Fibroblast of lung (primary cell): ENCODE data around the gene BZW1. TPM values are rescaled to one million over a fixed set of nuclear protein-coding genes. Genes with fewer than 3 reads are reported as not detected.
A peak's percentile ranks its signal among the peaks of the same experiment; 100 is the strongest.

Experiments used
- DNase-seq, 2 donors: peaks; one replicate each; pipeline versions ENCODE4 v3.0.0 to v3.0.0-alpha.2; 2010; ENCODE audit warnings: low read depth in 2 of 2
- H2AFZ ChIP-seq: 2 replicates; pipeline ENCODE4 v1.5.1; 2012; ENCODE audit warnings: low read length, control low read depth, inconsistent platforms
- H3K27ac ChIP-seq: 2 replicates; pipeline ENCODE4 v1.5.1; 2011; ENCODE audit warnings: low read length, control low read depth; ENCODE audit not compliant: insufficient read depth
- H3K27me3 ChIP-seq: 2 replicates; pipeline ENCODE4 v1.5.1; 2011; ENCODE audit warnings: mild to moderate bottlenecking, low read length; ENCODE audit not compliant: control insufficient read depth, insufficient read depth
- H3K36me3 ChIP-seq: 2 replicates; pipeline ENCODE4 v1.5.1; 2011; ENCODE audit warnings: low read length; ENCODE audit not compliant: control insufficient read depth, insufficient read depth
- H3K4me1 ChIP-seq: 2 replicates; pipeline ENCODE4 v1.5.1; 2011; ENCODE audit warnings: low read length; ENCODE audit not compliant: control insufficient read depth, insufficient read depth; ENCODE audit errors: extremely low read depth
- H3K4me2 ChIP-seq: 2 replicates; pipeline ENCODE4 v1.5.1; 2011; ENCODE audit warnings: low read length, control low read depth; ENCODE audit not compliant: insufficient read depth; ENCODE audit errors: extremely low read depth
- H3K4me3 ChIP-seq, 4 experiments: fragments of 200-600 bp in 1 of 4; sonication (generic) in 1 of 4; replicated peaks in 1 of 4; 2 replicates each; pipeline ENCODE4 v1.5.1; 2011 to 2016; ENCODE audit warnings: low read length in 4 of 4, low read depth in 3 of 4, mild to moderate bottlenecking in 3 of 4, control low read depth in 2 of 4, inconsistent platforms in 1 of 4, mixed read lengths in 1 of 4; ENCODE audit not compliant: insufficient read depth in 1 of 4; ENCODE audit errors: control extremely low read depth in 1 of 4
- H3K79me2 ChIP-seq: 2 replicates; pipeline ENCODE4 v1.5.1; 2012; ENCODE audit warnings: mild to moderate bottlenecking, low read length, inconsistent platforms; ENCODE audit not compliant: control insufficient read depth, insufficient read depth
- H3K9ac ChIP-seq: 2 replicates; pipeline ENCODE4 v1.5.1; 2011; ENCODE audit warnings: mild to moderate bottlenecking, low read length, control low read depth; ENCODE audit not compliant: insufficient read depth
- H3K9me3 ChIP-seq: 2 replicates; pipeline ENCODE4 v1.5.1; 2012; ENCODE audit warnings: low read depth, low read length; ENCODE audit not compliant: control insufficient read depth, insufficient read depth
- H4K20me1 ChIP-seq: 2 replicates; pipeline ENCODE4 v1.5.1; 2011; ENCODE audit warnings: low read length; ENCODE audit not compliant: control insufficient read depth, insufficient read depth; ENCODE audit errors: extremely low read depth
- EZH2 ChIP-seq: IDR thresholded peaks from 2 replicates; pipeline ENCODE4 v1.5.1; 2012; ENCODE audit warnings: low read length, control low read depth, mild to moderate bottlenecking; ENCODE audit errors: missing control alignments
- polyA plus RNA-seq, 2 donors: library from polyadenylated mRNA; depleted of rRNA in 1 of 2; stranded (reverse) in 1 of 2; unstranded in 1 of 2; fragments of >200 nt; gene quantifications; 2 replicates each; pipeline ENCODE4 v1.2.1, GENCODE V29; 2011 to 2012; ENCODE audit warnings: missing spikeins in 1 of 2
- total RNA-seq: library from RNA; depleted of rRNA; stranded (reverse); fragments of >200 nt; gene quantifications from 2 replicates; pipeline ENCODE4 v1.2.1, GENCODE V29; 2014
- TF ChIP-seq, protein P1 (sequence below), 2 donors: IDR thresholded peaks in 1 of 2; conservative IDR thresholded peaks in 1 of 2; 1 replicate in 1 of 2; 2 replicates in 1 of 2; pipeline ENCODE4 v1.5.1; 2011 to 2012; ENCODE audit warnings: low read length in 2 of 2, control low read depth in 1 of 2, inconsistent platforms in 1 of 2, low read depth in 1 of 2, mild to moderate bottlenecking in 1 of 2

Gene BZW1
- total and polyA plus RNA-seq, 2 donors (not counting 1 experiment from before 2014, with no cell fraction given), result 325 to 425 TPM

DNA sequence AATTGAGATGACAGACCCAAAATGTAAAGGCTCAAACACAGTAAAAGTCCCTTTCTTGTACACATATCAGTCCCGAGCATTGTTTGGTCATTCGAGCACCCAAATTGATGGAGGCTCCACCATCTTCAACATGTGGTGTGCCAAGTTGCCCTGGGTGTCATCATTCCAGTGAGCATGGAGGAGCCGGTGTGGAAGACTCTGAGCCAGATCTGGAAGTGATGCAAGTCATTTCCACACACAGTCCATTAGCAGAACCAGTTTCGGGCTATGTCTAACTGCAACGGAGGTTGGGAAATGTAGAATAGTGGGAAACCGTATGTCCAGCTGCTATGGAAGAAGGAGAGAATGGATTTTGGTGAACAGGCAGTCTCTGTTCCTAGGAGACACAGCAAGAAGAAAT, 40.9 kb upstream of the BZW1 start:
- Histone ChIP-seq H3K27ac (no peak overlapping the region), H3K4me2 (no peak overlapping the region), H3K4me1 (peaks cover 3% of the 10 kb centered on the region), H3K36me3 (no peaks in the 10 kb centered on the region), H3K9ac (no peak overlapping the region), H3K9me3 (no peaks in the 10 kb centered on the region), H2AFZ (no peak overlapping the region), H3K27me3 (no peaks in the 10 kb centered on the region), H4K20me1 (no peaks in the 10 kb centered on the region), H3K4me3 (no peak overlapping the region), H3K79me2 (no peaks in the 10 kb centered on the region)
- peak in 1 of 2 donors; percentile 44 for DNase-seq
- TF ChIP-seq, protein P1, sequence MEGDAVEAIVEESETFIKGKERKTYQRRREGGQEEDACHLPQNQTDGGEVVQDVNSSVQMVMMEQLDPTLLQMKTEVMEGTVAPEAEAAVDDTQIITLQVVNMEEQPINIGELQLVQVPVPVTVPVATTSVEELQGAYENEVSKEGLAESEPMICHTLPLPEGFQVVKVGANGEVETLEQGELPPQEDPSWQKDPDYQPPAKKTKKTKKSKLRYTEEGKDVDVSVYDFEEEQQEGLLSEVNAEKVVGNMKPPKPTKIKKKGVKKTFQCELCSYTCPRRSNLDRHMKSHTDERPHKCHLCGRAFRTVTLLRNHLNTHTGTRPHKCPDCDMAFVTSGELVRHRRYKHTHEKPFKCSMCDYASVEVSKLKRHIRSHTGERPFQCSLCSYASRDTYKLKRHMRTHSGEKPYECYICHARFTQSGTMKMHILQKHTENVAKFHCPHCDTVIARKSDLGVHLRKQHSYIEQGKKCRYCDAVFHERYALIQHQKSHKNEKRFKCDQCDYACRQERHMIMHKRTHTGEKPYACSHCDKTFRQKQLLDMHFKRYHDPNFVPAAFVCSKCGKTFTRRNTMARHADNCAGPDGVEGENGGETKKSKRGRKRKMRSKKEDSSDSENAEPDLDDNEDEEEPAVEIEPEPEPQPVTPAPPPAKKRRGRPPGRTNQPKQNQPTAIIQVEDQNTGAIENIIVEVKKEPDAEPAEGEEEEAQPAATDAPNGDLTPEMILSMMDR (conservative IDR thresholded peaks at IDR 0.05 in 1 of 2, IDR thresholded peaks at IDR 0.05 in 1 of 2; ENCODE audit: low read depth in 1 of 2, low read length in 2 of 2), result no peak
- TF ChIP-seq EZH2, result no peak

DNA sequence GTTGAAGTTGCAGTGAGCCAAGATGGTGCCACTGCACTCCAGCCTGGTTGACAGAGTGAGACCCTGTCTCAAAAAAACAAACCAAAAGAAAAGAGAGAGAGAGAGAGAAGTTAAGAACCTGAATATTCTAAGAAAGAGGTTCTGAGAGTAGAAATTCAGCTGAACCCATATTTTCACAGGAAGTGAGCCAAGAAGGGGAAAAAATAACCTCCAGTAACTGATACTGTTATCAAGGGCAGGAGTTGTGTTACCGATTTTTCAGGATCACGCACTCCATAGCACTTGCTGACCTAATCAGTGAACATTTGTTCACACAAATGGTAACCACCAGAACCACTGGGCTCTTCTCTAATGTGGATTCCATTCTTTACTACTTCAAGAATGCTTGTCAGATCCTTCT, 39.1 kb upstream of the BZW1 start:
- Histone ChIP-seq H3K36me3 (no peaks in the 10 kb centered on the region), H3K4me3 (no peak overlapping the region), H3K4me2 (no peak overlapping the region), H3K79me2 (no peaks in the 10 kb centered on the region), H4K20me1 (no peaks in the 10 kb centered on the region), H2AFZ (no peak overlapping the region), H3K27ac (no peak overlapping the region), H3K4me1 (no peaks in the 10 kb centered on the region), H3K27me3 (no peaks in the 10 kb centered on the region), H3K9me3 (no peaks in the 10 kb centered on the region), H3K9ac (no peak overlapping the region)
- TF ChIP-seq, protein P1 (conservative IDR thresholded peaks at IDR 0.05 in 1 of 2, IDR thresholded peaks at IDR 0.05 in 1 of 2; ENCODE audit: low read depth in 1 of 2, low read length in 2 of 2), result no peak
- no peak for DNase-seq

DNA sequence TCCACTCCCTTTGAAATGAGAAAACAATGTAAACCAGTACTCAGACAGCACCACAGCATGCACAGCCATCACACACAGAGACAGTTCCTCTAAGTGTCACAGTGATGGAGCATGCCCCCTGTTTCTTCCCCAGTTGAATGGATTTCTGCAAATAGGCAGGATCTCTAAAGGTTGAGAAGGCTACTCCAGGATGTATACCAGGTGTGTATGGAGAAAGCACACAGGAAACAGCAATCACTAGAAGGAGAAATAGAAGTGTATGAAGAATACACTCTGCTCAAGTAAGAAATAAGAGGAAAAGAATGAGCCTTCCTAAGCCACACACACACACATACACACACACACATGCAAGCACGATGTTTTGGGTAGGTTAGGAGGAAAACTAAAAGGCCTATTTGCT, 38.6 kb upstream of the BZW1 start:
- H3K4me1 ChIP-seq, result no peaks in the 10 kb centered on the region
- TF ChIP-seq, protein P1 (conservative IDR thresholded peaks at IDR 0.05 in 1 of 2, IDR thresholded peaks at IDR 0.05 in 1 of 2; ENCODE audit: low read depth in 1 of 2, low read length in 2 of 2), result no peak
- no peak for TF ChIP-seq EZH2
- no peak overlapping the region for H3K4me3 ChIP-seq
- no peak overlapping the region for H3K27ac ChIP-seq
- no peaks in the 10 kb centered on the region for H3K27me3 ChIP-seq
- H3K9me3 ChIP-seq, result no peaks in the 10 kb centered on the region
- no peak overlapping the region for H3K9ac ChIP-seq
- H2AFZ ChIP-seq, result no peak overlapping the region
- H3K36me3 ChIP-seq, result no peaks in the 10 kb centered on the region
- H3K79me2 ChIP-seq, result no peaks in the 10 kb centered on the region
- no peaks in the 10 kb centered on the region for H4K20me1 ChIP-seq
- no peak overlapping the region for H3K4me2 ChIP-seq
- DNase-seq, result no peak
